Measurements from ENCODE around the gene CCNB1. TPM values are rescaled to one million over a fixed set of nuclear protein-coding genes. Genes with fewer than 3 reads are reported as not detected.

The CCNB1 gene
- total RNA-seq, 6 experiments from 2014 or later, result 89.8 to 199 (median 169) TPM

DNA sequence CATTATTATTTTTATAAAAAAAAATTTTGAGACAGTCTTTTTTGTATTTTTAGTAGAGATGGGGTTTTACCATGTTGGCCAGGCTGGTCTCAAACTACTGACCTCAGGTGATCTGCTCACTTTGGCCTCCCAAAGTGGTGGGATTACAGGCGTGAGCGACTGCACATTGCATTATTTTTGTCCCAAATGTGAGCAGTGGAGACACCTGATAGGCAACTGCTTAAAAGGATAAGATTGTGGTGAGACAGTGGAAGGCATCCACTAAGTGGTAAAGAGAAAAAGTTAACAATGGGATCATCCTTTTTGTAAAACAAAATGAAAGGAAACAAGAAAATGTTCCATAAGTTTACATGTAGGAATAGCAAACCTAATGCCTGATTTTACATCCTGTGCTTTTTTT lies 20.4 kb downstream of the CCNB1 start:
- Mint-ChIP-seq H3K27me3 (ENCODE audit: insufficient read depth) (no peaks in the 10 kb centered on the region), H3K36me3 (ENCODE audit: low read depth) (peaks cover 4% of the 10 kb centered on the region; the same call in 1 of the 2 replicates)

DNA sequence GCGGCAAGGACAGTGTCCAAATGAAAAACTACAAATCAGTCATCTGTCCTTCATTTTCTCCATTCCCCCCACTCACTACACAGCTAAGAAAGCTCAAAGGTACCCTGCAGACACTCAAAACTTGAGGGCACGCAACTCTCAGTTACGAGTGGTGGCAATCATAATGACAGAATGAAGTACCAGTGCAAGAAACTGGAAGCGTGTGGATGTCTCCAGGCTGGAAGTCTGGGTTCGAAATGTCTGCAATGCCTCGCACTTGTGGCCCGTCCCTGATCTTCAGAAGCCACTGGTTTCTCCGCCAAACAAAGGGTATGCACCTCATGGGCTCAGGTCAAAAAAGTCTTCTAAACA lies 21.8 kb downstream of the CCNB1 start:
- H3K4me1 Mint-ChIP-seq (ENCODE audit: low read depth), result peaks cover 18% of the 10 kb centered on the region
- no peaks in the 10 kb centered on the region for H3K9me3 Mint-ChIP-seq
- H3K36me3 Mint-ChIP-seq (ENCODE audit: low read depth), result peaks cover 4% of the 10 kb centered on the region; the same call in 1 of the 2 replicates
- DNase-seq, result no peak
- TF ChIP-seq, protein P1, sequence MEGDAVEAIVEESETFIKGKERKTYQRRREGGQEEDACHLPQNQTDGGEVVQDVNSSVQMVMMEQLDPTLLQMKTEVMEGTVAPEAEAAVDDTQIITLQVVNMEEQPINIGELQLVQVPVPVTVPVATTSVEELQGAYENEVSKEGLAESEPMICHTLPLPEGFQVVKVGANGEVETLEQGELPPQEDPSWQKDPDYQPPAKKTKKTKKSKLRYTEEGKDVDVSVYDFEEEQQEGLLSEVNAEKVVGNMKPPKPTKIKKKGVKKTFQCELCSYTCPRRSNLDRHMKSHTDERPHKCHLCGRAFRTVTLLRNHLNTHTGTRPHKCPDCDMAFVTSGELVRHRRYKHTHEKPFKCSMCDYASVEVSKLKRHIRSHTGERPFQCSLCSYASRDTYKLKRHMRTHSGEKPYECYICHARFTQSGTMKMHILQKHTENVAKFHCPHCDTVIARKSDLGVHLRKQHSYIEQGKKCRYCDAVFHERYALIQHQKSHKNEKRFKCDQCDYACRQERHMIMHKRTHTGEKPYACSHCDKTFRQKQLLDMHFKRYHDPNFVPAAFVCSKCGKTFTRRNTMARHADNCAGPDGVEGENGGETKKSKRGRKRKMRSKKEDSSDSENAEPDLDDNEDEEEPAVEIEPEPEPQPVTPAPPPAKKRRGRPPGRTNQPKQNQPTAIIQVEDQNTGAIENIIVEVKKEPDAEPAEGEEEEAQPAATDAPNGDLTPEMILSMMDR (IDR thresholded peaks at IDR 0.05), result no peak
- H3K4me3 Mint-ChIP-seq, result peak overlapping the region; percentile 97
- H3K27me3 Mint-ChIP-seq (ENCODE audit: insufficient read depth), result no peaks in the 10 kb centered on the region
- H3K27ac Mint-ChIP-seq, result peak overlapping the region; percentile 99

More for the DNA sequence above, 20.4 kb downstream of the CCNB1 start:
- peaks cover 18% of the 10 kb centered on the region for H3K4me1 Mint-ChIP-seq (ENCODE audit: low read depth)
- H3K4me3 Mint-ChIP-seq, result peak overlapping the region; percentile 49; the same call in 1 of the 2 replicates
- TF ChIP-seq, protein P1 (IDR thresholded peaks at IDR 0.05), result no peak
- peak overlapping the region; percentile 59; the same call in 1 of the 2 replicates for H3K27ac Mint-ChIP-seq
- no peak for DNase-seq
- H3K9me3 Mint-ChIP-seq, result no peaks in the 10 kb centered on the region

DNA sequence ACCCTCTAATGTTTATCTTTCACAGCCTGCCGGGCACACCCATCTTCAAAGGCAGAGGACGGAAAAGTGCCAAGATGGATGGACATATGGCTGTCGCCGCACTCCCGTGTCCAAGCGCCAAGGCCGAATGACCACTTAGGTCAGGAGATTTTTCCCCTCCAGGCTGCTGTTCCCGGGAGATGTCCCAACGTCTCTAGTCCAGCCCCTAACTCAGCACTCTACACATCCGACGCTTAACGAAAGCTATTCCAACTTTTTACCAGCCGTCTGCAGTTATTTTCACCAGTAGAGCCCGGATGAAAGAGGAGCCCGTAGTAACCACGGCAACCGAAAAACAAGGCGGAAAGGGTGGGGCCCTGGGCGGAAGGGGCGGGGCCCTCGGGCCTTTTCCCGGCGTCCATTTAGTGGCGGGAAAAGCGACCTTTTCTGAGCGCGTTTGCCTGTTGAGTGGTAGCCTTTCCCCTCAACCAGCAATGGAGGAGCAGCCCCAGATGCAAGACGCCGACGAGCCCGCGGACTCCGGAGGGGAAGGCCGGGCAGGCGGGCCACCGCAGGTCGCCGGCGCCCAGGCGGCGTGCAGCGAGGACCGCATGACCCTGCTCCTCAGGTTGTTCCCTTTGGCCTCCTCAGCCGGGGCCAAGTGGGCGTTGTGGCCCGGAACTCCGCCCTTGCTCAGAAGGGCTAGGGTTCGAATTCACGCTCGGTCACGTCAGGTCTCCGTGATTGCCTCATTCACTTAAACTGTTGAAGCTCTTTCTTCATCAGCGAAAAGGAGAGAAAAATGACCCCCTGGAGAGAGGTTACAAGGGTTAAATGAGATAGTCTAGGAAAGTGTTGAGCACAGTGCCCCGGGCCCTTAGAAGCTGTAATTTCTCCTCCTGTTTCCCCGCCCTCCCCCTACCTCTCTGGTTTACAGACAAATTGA lies 22.5 kb downstream of the CCNB1 start, which contains the start of gene CENPH:
CENPH (plus strand) TSS at position 422 of the 925 bp plus-strand sequence; CDS start at position 474, 52 bp downstream.
- Mint-ChIP-seq H3K4me1 (ENCODE audit: low read depth) (peaks cover 18% of the 10 kb centered on the region), H3K27ac (peak within 1 kb of the TSS; percentile 99), H3K36me3 (ENCODE audit: low read depth) (peaks cover 4% of the 10 kb centered on the region; the same call in 1 of the 2 replicates), H3K4me3 (peak within 1 kb of the TSS; percentile 97), H3K9me3 (no peaks in the 10 kb centered on the region), H3K27me3 (ENCODE audit: insufficient read depth) (no peaks in the 10 kb centered on the region)
- DNase-seq, result peak; percentile 93
- TF ChIP-seq, protein P1 (IDR thresholded peaks at IDR 0.05), result no peak

DNA sequence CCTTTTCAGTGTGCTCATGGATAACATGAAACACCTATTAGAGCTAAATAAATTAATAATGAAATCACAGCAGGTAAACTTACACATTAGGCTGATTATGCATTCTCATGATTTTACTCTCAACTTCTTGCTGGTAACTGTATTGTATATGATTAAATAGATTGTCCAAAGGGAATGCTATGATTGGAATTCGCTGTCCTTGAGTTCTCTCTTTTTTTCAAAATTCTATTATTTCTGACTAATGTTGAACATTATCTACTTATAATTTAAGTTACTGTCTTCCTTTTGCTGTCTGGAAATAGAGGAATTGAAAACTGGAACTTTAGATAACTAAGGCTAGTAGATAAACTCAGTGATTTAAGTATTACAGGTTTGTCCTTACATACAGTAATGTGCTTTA lies 35.5 kb downstream of the CCNB1 start:
- Mint-ChIP-seq H3K9me3 (no peaks in the 10 kb centered on the region), H3K4me1 (ENCODE audit: low read depth) (peaks cover 17% of the 10 kb centered on the region), H3K27ac (no peak overlapping the region), H3K27me3 (ENCODE audit: insufficient read depth) (no peaks in the 10 kb centered on the region), H3K36me3 (ENCODE audit: low read depth) (no peaks in the 10 kb centered on the region), H3K4me3 (no peak overlapping the region)
- TF ChIP-seq, protein P1 (IDR thresholded peaks at IDR 0.05), result no peak
- no peak for DNase-seq

DNA sequence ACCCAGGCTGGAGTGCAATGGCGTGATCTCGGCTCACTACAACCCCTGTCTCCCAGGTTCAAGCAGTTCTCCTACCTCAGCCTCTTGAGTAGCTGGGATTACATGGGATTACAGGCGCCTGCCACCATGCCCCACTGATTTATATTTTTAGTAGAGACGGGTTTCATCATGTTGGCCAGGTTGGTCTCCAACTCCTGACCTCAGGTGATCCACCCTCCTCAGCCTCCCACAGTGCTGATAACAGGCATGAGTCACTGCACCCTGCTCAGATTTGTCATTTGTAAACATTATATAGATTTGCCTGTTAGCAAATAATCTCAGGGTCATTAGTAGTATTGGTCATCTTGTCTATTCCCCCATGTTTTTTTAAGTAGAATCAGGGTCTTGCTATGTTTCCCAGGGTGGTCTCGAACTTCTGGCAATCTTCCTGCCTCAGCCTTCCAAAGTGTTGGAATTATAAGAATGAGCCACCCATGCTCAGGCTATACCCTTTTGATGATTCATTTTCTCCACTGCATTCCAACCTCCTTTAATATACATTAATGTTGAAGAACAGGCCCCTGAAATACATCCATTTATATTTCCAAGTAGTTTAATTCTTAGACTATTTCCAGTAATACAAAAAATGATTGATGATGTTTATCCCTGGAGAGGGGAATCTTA lies 39.7 kb downstream of the CCNB1 start:
- no peak for DNase-seq
- Mint-ChIP-seq H3K4me3 (no peak overlapping the region), H3K27ac (peak overlapping the region; percentile 41), H3K36me3 (ENCODE audit: low read depth) (no peaks in the 10 kb centered on the region), H3K9me3 (no peaks in the 10 kb centered on the region), H3K27me3 (ENCODE audit: insufficient read depth) (no peaks in the 10 kb centered on the region; the same call in 1 of the 2 replicates), H3K4me1 (ENCODE audit: low read depth) (peaks cover 23% of the 10 kb centered on the region)
- TF ChIP-seq, protein P1 (IDR thresholded peaks at IDR 0.05), result no peak
